AG08396 (cell line): ENCODE data around the gene NTRK3.

Experiments
- DNase-seq: peaks from one replicate; pipeline ENCODE4 v3.0.0; 2012; ENCODE audit warnings: low spot score, mixed read lengths

Gene NTRK3

GRCh38 chr15:87818756-87819155, 437.8 kb downstream of the NTRK3 start:
- no peak for DNase-seq

DNA sequence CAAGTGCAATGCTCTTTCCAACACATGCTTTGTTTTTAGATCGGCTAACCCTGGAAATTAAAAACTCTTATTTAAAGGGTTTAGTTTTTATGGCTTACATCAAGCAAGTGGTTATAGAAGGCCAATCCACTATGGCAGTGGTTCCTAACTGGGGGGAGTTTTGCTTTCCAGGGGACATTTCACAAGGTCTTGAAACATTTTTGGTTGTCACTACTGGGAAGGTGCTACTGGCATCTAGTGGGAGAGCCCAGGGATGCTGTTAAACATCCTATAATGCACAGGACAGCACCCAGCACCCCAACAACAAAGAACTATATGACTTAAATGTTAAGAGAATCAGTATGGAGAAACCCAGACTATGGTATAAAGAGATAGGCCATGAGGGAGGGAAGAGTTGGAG, 439.0 kb downstream of the NTRK3 start:
- DNase-seq = no peak

- peak; percentile 79 for DNase-seq
Observed at GRCh38 chr15:87816811-87817210, 439.7 kb downstream of the NTRK3 start.

GRCh38 chr15:87816016-87816415, 440.5 kb downstream of the NTRK3 start:
- no peak for DNase-seq
